ENCODE measurements around the gene B4GALNT4.
"Not testable (repeated sequence)": the region's sequence is repeated elsewhere in the genome, so short reads cannot be mapped to it uniquely, and the experiment has no call there.

B4GALNT4 gene

GRCh38 chr11:357582-357981 lies 11.7 kb upstream of the B4GALNT4 start:
- DNase-seq (ENCODE audit: low read depth, low spot score): no peak

- no peak for DNase-seq (ENCODE audit: low read depth, low spot score)
These were observed 11.0 kb upstream of the B4GALNT4 start for GRCh38 chr11:358129-358800.

- no peak for DNase-seq (ENCODE audit: low read depth, low spot score)
These were observed 10.1 kb upstream of the B4GALNT4 start for GRCh38 chr11:359181-359714.

- DNase-seq (ENCODE audit: low read depth, low spot score): no peak
These were observed 8.7 kb upstream of the B4GALNT4 start for GRCh38 chr11:360326-361280.

GRCh38 chr11:362642-363442 lies 6.5 kb upstream of the B4GALNT4 start:
- DNase-seq (ENCODE audit: low read depth, low spot score): no peak

GRCh38 chr11:363443-363805 lies 5.9 kb upstream of the B4GALNT4 start:
- DNase-seq (ENCODE audit: low read depth, low spot score): not testable (repeated sequence)

- no peak for DNase-seq (ENCODE audit: low read depth, low spot score)
These were observed 5.1 kb upstream of the B4GALNT4 start for GRCh38 chr11:363948-364761.

GRCh38 chr11:364991-365725 lies 4.1 kb upstream of the B4GALNT4 start:
- no peak for DNase-seq (ENCODE audit: low read depth, low spot score)

GRCh38 chr11:365831-366230 lies 3.5 kb upstream of the B4GALNT4 start:
- DNase-seq (ENCODE audit: low read depth, low spot score): no peak

GRCh38 chr11:367956-368413 lies 1.3 kb upstream of the B4GALNT4 start:
- no peak for DNase-seq (ENCODE audit: low read depth, low spot score)

GRCh38 chr11:368414-369335 lies 624 bp upstream of the B4GALNT4 start:
- DNase-seq (ENCODE audit: low read depth, low spot score): no peak

GRCh38 chr11:370070-370941 lies 1.0 kb downstream of the B4GALNT4 start:
- DNase-seq (ENCODE audit: low read depth, low spot score): no peak

- DNase-seq (ENCODE audit: low read depth, low spot score): no peak
These were observed 1.8 kb downstream of the B4GALNT4 start for GRCh38 chr11:371051-371450.

GRCh38 chr11:371716-372590 lies 2.7 kb downstream of the B4GALNT4 start:
- DNase-seq (ENCODE audit: low read depth, low spot score): no peak

GRCh38 chr11:372809-373715 lies 3.8 kb downstream of the B4GALNT4 start:
- DNase-seq (ENCODE audit: low read depth, low spot score): no peak
